Parathyroid adenoma (tissue), 2 donors: ENCODE results near the gene GNA15.
"Not testable (repeated sequence)": the region's sequence is repeated elsewhere in the genome, so short reads cannot be mapped to it uniquely, and the experiment has no call there.

ENCODE experiments used
- H2AFZ ChIP-seq: fragments of 300-600 bp; sonication (generic); one replicate; pipeline ENCODE4 v1.7.0; 2017; ENCODE audit warnings: antibody characterized with exemption, mild to moderate bottlenecking
- H3K27ac ChIP-seq: fragments of 300-600 bp; sonication (generic); one replicate; pipeline ENCODE4 v1.7.0; 2017
- H3K27me3 ChIP-seq: fragments of 300-600 bp; sonication (generic); one replicate; pipeline ENCODE4 v1.7.0; 2017; ENCODE audit warnings: low read length; ENCODE audit not compliant: control insufficient read depth, insufficient read depth
- H3K36me3 ChIP-seq: fragments of 300-600 bp; sonication (generic); one replicate; pipeline ENCODE4 v1.7.0; 2017; ENCODE audit warnings: low read length; ENCODE audit not compliant: control insufficient read depth, insufficient read depth
- H3K4me1 ChIP-seq: fragments of 300-600 bp; sonication (generic); one replicate; pipeline ENCODE4 v1.7.0; 2017; ENCODE audit warnings: control low read depth
- H3K4me2 ChIP-seq: fragments of 300-600 bp; sonication (generic); one replicate; pipeline ENCODE4 v1.7.0; 2017; ENCODE audit warnings: low read length
- H3K4me3 ChIP-seq: fragments of 300-600 bp; sonication (generic); one replicate; pipeline ENCODE4 v1.7.0; 2017; ENCODE audit warnings: low read depth, low read length
- H3K79me2 ChIP-seq: fragments of 300-600 bp; sonication (generic); one replicate; pipeline ENCODE4 v1.7.0; 2017; ENCODE audit warnings: control low read depth
- H3K9ac ChIP-seq: fragments of 300-600 bp; sonication (generic); one replicate; pipeline ENCODE4 v1.7.0; 2017; ENCODE audit warnings: mild to moderate bottlenecking
- H3K9me3 ChIP-seq: fragments of 300-600 bp; sonication (generic); one replicate; pipeline ENCODE4 v1.7.0; 2017; ENCODE audit warnings: low read length; ENCODE audit not compliant: control insufficient read depth
- CTCF ChIP-seq: fragments of 300-600 bp; sonication (generic); IDR thresholded peaks from one replicate; pipeline ENCODE4 v1.7.0; 2017; ENCODE audit warnings: antibody characterized with exemption, mild to moderate bottlenecking
- donor health status: primary hyperparathyroidism.

The GNA15 gene, protein sequence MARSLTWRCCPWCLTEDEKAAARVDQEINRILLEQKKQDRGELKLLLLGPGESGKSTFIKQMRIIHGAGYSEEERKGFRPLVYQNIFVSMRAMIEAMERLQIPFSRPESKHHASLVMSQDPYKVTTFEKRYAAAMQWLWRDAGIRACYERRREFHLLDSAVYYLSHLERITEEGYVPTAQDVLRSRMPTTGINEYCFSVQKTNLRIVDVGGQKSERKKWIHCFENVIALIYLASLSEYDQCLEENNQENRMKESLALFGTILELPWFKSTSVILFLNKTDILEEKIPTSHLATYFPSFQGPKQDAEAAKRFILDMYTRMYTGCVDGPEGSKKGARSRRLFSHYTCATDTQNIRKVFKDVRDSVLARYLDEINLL

DNA sequence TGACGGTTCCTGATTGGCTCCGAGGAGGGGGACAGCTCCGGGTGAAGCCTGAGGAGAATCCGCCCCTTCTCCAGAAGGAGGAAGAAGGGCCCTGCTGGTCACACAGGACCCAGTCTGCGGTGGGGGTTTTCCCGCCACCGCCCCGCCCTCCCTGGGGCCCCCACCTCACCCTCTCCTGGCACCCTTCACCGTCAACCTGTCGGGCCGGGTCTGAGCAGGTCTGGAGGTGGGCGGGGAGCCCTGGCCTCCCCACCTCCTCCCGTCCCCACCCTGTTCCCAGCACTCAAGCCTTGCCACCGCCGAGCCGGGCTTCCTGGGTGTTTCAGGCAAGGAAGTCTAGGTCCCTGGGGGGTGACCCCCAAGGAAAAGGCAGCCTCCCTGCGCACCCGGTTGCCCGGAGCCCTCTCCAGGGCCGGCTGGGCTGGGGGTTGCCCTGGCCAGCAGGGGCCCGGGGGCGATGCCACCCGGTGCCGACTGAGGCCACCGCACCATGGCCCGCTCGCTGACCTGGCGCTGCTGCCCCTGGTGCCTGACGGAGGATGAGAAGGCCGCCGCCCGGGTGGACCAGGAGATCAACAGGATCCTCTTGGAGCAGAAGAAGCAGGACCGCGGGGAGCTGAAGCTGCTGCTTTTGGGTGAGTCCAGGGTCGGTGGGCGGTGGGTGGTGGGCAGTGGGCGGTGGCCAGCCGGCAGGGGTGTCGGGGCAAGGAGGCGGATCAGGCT is at the start of gene GNA15:
TSS of gene GNA15 (plus strand) at position 73 of the 723 bp plus-strand sequence. CDS start at position 491, 418 bp downstream.
- no peak within 1 kb of the TSS for H2AFZ ChIP-seq
- no peaks in the 10 kb centered on the region for H3K9me3 ChIP-seq
- H3K27me3 ChIP-seq: no peaks in the 10 kb centered on the region
- no peaks in the 10 kb centered on the region for H3K4me1 ChIP-seq
- no peak for TF ChIP-seq CTCF
- H3K79me2 ChIP-seq: no peaks in the 10 kb centered on the region
- H3K4me2 ChIP-seq: no peak within 1 kb of the TSS
- H3K27ac ChIP-seq: no peak within 1 kb of the TSS
- no peaks in the 10 kb centered on the region for H3K36me3 ChIP-seq
- H3K4me3 ChIP-seq: no peak within 1 kb of the TSS
- H3K9ac ChIP-seq: no peak within 1 kb of the TSS

GRCh38 chr19:3087769-3088168 is 48.1 kb upstream of the GNA15 start:
- no peak overlapping the region for H3K27ac ChIP-seq
- no peaks in the 10 kb centered on the region for H3K36me3 ChIP-seq
- no peak overlapping the region for H3K4me2 ChIP-seq
- no peaks in the 10 kb centered on the region for H3K4me1 ChIP-seq
- H3K79me2 ChIP-seq: no peaks in the 10 kb centered on the region
- no peak overlapping the region for H2AFZ ChIP-seq
- H3K9ac ChIP-seq: no peak overlapping the region
- H3K4me3 ChIP-seq: no peak overlapping the region
- no peaks in the 10 kb centered on the region for H3K9me3 ChIP-seq
- no peak for TF ChIP-seq CTCF
- H3K27me3 ChIP-seq: no peaks in the 10 kb centered on the region

DNA sequence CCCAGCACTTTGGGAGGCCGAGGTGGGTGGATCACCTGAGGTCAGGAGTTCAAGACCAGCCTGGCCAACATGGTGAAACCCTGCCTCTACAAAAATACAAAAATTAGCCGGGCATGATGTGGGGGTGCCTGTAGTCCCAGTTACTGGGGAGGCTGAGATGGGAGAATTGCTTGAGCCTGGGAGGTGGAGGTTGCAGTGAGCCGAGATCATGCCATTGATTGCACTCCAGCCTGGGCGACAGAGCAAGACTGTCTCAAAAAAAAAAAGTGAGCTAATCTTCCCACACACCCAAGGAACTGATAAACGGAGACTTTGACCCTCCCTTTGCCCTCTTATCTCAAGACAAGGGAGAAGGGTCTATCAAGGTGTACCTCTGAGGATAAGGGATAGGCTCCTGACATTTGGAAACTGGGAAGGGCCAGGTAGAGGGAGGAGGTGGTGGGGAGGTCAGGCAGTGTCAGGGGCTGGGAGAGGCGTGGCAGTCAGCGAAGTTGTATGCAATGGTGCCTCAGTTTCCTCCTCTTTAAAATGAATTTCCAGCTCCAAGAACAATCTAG is 46.5 kb upstream of the GNA15 start:
- H3K36me3 ChIP-seq, H3K9ac ChIP-seq, H2AFZ ChIP-seq, H3K4me1 ChIP-seq, H3K79me2 ChIP-seq, H3K27ac ChIP-seq, H3K9me3 ChIP-seq, H3K27me3 ChIP-seq, H3K4me2 ChIP-seq, H3K4me3 ChIP-seq: not testable (repeated sequence)

DNA sequence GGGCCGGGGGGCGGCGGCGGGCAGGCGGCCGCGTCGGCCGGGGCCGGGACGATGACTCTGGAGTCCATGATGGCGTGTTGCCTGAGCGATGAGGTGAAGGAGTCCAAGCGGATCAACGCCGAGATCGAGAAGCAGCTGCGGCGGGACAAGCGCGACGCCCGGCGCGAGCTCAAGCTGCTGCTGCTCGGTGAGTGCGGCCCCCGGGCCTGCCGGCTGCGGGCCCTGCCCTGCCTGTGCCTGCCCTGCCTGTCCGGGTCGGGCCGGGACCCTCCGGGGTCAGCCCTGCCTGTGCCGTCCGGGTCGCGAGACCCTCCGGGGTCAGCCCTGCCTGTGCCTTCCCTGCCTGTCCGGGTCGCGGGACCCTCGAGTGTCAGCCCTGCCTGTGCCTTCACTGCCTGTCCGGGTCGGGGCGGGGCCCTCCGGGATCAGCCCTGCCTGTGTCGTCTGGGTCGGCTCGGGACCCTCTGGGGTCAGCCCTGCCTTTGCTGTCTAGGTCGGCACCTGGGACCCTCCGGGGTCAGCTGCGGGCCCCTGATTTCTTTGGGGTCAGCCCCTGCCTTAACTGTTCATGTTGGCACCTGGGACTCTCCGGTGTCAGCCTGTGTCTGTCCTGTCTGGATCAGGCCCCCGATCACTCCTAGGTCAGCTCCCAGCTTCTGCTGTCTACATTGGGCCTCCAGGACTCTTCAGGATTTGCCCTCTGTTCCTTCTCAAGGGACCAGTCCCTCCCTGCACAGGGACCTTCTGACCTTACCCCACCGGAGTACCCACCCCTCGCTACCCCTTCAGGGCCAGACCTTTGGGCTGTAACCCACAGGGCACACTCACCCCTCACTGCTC is 41.0 kb upstream of the GNA15 start:
- no peak for TF ChIP-seq CTCF
- Histone ChIP-seq H3K27me3 (no peaks in the 10 kb centered on the region), H3K36me3 (no peaks in the 10 kb centered on the region), H3K4me2 (peak overlapping the region; percentile 99), H3K79me2 (peaks cover 53% of the 10 kb centered on the region), H3K9me3 (no peaks in the 10 kb centered on the region), H3K4me1 (peaks cover 26% of the 10 kb centered on the region), H2AFZ (no peak overlapping the region), H3K9ac (peak overlapping the region; percentile 91), H3K4me3 (peak overlapping the region; percentile 68), H3K27ac (no peak overlapping the region)
